ENCODE data around the gene IRGC.

DNA sequence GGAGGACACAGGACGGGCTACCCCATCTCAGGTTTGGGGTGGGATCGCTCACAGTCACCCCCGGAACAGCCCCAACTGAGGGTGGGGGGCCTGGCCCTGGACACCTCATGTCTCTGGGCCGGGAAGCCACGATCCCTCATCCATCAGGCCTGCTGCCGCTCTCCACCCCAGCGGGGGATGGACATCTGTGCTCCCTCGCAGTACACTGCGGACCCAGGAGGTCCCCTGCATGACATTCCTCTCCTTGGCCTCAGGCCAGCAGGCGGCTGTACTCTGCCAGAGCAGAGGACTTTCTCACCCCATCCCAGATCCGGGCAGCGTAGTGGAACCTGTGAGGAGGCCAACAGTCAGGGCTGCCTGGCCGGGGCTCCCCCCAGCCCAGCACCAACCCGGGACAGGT, 15.5 kb downstream of the IRGC start:
- TF ChIP-seq POLR2AphosphoS5 (IDR thresholded peaks at IDR 0.05) (no peak), EP300 (IDR thresholded peaks at IDR 0.05) (no peak), POLR2A (IDR thresholded peaks at IDR 0.05) (no peak)
- TF ChIP-seq, protein P1, sequence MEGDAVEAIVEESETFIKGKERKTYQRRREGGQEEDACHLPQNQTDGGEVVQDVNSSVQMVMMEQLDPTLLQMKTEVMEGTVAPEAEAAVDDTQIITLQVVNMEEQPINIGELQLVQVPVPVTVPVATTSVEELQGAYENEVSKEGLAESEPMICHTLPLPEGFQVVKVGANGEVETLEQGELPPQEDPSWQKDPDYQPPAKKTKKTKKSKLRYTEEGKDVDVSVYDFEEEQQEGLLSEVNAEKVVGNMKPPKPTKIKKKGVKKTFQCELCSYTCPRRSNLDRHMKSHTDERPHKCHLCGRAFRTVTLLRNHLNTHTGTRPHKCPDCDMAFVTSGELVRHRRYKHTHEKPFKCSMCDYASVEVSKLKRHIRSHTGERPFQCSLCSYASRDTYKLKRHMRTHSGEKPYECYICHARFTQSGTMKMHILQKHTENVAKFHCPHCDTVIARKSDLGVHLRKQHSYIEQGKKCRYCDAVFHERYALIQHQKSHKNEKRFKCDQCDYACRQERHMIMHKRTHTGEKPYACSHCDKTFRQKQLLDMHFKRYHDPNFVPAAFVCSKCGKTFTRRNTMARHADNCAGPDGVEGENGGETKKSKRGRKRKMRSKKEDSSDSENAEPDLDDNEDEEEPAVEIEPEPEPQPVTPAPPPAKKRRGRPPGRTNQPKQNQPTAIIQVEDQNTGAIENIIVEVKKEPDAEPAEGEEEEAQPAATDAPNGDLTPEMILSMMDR (IDR thresholded peaks at IDR 0.05): no peak

Measured in upper lobe of left lung (tissue), 4 donors.